ENCODE results near the gene RERE.
"Not testable (repeated sequence)": the region's sequence is repeated elsewhere in the genome, so short reads cannot be mapped to it uniquely, and the experiment has no call there.

The RERE gene

DNA sequence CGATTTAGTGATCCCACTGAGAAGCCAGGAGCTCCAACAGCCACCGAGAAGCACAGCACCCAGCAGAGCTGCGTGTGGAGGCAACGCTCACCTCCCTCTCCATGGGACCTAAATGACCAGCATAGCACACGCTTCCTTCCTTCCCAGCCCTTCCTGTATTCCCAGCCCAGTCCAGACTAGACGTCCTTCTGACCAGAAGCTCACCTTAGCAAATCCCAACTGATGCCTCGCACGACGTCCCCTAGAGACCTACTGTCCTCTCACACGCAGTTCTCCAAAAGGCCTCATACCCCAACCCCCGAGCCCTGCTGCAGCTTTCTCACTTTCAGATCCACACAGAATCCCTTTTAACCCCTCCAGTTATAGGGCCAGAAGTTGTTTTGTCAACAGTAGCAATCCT is 367.1 kb downstream of the RERE start:
- no peaks in the 10 kb centered on the region for H3K27me3 ChIP-seq (ENCODE audit: control insufficient read depth in 1 of 2, insufficient read depth in 2 of 2, low read length in 2 of 2)
- peaks cover 14% of the 10 kb centered on the region for H3K4me1 ChIP-seq (ENCODE audit: control insufficient read depth, insufficient read depth, low read length)
- H3K36me3 ChIP-seq (ENCODE audit: control insufficient read depth in 2 of 2, insufficient read depth in 2 of 2, low read length in 2 of 2) = no peaks in the 10 kb centered on the region
- no peaks in the 10 kb centered on the region for H3K9me3 ChIP-seq (ENCODE audit: control insufficient read depth in 2 of 2, low read length in 2 of 2)
- no peak overlapping the region for H3K27ac ChIP-seq (ENCODE audit: low read length)
- no peak overlapping the region for H3K4me3 ChIP-seq (ENCODE audit: low read length in 2 of 2)
- no peak overlapping the region for H3K9ac ChIP-seq (ENCODE audit: low read length in 2 of 2)

DNA sequence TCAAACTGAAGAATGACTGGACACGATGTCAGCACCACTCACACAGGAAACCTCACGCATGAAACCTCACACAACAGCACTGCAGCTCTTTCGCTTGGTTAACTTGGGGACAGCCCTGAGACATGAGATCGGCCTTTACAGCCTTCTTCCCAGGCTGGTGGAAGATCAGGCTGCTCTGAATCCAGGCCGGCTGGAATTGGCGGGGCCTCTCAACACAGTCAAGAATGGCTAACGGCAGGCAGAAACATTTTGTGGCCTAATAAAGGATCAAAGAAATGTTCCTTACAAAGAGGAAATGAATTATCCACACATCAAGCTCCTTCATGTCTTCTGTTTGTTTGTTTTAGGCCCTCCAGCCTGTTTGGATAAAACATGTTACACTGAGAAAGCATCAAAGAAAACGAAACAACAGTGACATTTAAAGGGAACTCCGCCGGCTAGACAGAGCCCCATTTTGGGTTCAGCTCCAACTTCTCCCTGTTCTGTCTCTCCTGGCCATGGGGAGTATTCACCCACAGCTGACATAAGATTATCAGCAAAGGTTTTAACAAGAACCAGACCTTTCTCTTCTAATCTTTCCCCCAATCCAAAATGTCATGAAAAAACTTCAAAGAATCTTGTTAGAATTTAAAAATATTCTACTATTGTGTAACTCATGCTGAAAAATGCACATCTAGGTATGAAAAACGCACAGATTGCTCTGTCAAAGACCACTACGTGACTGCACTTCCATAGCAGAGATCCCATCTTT is 368.4 kb downstream of the RERE start:
- no peaks in the 10 kb centered on the region for H3K9me3 ChIP-seq (ENCODE audit: control insufficient read depth in 2 of 2, low read length in 2 of 2)
- H3K27ac ChIP-seq (ENCODE audit: low read length) = peak overlapping the region; percentile 75
- H3K36me3 ChIP-seq (ENCODE audit: control insufficient read depth in 2 of 2, insufficient read depth in 2 of 2, low read length in 2 of 2) = no peaks in the 10 kb centered on the region
- peaks cover 8% of the 10 kb centered on the region for H3K4me1 ChIP-seq (ENCODE audit: control insufficient read depth, insufficient read depth, low read length)
- H3K27me3 ChIP-seq (ENCODE audit: control insufficient read depth in 1 of 2, insufficient read depth in 2 of 2, low read length in 2 of 2) = no peaks in the 10 kb centered on the region
- H3K4me3 ChIP-seq (ENCODE audit: low read length in 2 of 2) = peak overlapping the region; percentile 14 to 47
- H3K9ac ChIP-seq (ENCODE audit: low read length in 2 of 2) = peak overlapping the region in 1 of 2 donors; percentile 64

DNA sequence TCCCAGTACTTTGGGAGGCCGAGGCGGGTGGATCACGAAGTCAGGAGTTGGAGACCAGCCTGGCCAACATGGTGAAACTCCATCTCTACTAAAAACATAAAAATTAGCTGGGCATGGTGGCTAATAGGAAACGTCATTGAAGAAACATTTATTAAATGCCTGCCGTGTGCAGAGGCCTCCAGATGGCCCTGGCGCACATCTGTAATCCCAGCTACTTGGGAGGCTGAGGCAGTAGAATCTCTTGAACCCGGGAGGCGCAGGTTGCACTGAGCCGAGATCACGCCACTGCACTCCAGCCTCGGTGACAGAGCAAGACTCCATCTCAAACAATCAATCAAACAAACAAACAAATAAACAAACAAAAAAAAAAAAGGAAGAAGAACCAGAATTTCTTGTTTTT is 368.9 kb downstream of the RERE start:
- not testable (repeated sequence) for H3K9me3 ChIP-seq (ENCODE audit: control insufficient read depth in 2 of 2, low read length in 2 of 2); H3K27me3 ChIP-seq (ENCODE audit: control insufficient read depth in 1 of 2, insufficient read depth in 2 of 2, low read length in 2 of 2); H3K4me1 ChIP-seq (ENCODE audit: control insufficient read depth, insufficient read depth, low read length); H3K36me3 ChIP-seq (ENCODE audit: control insufficient read depth in 2 of 2, insufficient read depth in 2 of 2, low read length in 2 of 2)
- Histone ChIP-seq H3K27ac (ENCODE audit: low read length) (peak overlapping the region; percentile 75), H3K9ac (ENCODE audit: low read length in 2 of 2) (peak overlapping the region in 1 of 2 donors; percentile 64), H3K4me3 (ENCODE audit: low read length in 2 of 2) (peak overlapping the region in 1 of 2 donors; percentile 47)

DNA sequence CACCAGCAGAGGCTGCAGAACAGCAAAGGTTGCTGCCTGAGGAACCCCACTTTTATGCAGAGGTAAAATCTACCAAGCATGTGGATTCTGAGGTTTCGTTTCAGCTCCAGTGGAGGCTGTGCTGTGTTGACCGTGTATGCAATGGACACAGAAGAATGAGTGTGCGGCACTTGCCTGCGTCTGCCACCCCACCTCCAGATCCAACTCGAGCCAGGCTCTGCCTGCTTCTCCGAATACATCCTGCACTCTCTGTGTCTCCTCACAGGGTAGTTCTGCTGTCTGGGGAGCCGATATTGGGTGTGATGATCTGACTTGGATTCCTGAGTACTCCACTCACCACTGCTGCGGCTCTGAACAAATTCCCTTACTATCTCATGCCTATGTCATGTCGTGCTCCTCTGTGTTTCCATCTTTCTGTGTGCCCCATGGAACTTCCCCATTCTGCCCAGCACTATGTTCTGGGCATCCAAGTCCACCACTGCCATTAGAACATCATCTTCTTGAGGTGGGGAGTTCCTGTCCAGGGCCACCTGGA is 369.8 kb downstream of the RERE start:
- Histone ChIP-seq H3K4me3 (ENCODE audit: low read length in 2 of 2) (no peak overlapping the region), H3K9ac (ENCODE audit: low read length in 2 of 2) (no peak overlapping the region), H3K27me3 (ENCODE audit: control insufficient read depth in 1 of 2, insufficient read depth in 2 of 2, low read length in 2 of 2) (no peaks in the 10 kb centered on the region), H3K4me1 (ENCODE audit: control insufficient read depth, insufficient read depth, low read length) (peaks cover 8% of the 10 kb centered on the region), H3K27ac (ENCODE audit: low read length) (no peak overlapping the region), H3K36me3 (ENCODE audit: control insufficient read depth in 2 of 2, insufficient read depth in 2 of 2, low read length in 2 of 2) (no peaks in the 10 kb centered on the region), H3K9me3 (ENCODE audit: control insufficient read depth in 2 of 2, low read length in 2 of 2) (no peaks in the 10 kb centered on the region)

DNA sequence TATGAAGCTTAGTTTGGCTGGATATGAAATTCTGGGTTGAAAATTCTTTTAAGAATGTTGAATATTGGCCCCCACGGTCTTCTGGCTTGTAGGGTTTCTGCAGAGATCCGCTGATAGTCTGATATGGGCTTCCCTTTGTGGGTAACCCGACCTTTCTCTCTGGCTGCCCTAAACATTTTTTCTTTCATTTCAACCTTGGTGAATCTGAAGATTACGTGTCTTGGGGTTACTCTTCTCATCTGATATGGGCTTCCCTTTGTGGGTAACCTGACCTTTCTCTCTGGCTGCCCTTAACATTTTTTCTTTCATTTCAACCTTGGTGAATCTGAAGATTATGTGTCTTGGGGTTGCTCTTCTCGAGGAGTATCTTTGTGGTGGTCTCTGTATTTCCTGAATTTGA is 371.3 kb downstream of the RERE start:
- not testable (repeated sequence) for H3K27me3 ChIP-seq (ENCODE audit: control insufficient read depth in 1 of 2, insufficient read depth in 2 of 2, low read length in 2 of 2); H3K4me3 ChIP-seq (ENCODE audit: low read length in 2 of 2); H3K9me3 ChIP-seq (ENCODE audit: control insufficient read depth in 2 of 2, low read length in 2 of 2); H3K36me3 ChIP-seq (ENCODE audit: control insufficient read depth in 2 of 2, insufficient read depth in 2 of 2, low read length in 2 of 2); H3K4me1 ChIP-seq (ENCODE audit: control insufficient read depth, insufficient read depth, low read length); H3K9ac ChIP-seq (ENCODE audit: low read length in 2 of 2); H3K27ac ChIP-seq (ENCODE audit: low read length)

DNA sequence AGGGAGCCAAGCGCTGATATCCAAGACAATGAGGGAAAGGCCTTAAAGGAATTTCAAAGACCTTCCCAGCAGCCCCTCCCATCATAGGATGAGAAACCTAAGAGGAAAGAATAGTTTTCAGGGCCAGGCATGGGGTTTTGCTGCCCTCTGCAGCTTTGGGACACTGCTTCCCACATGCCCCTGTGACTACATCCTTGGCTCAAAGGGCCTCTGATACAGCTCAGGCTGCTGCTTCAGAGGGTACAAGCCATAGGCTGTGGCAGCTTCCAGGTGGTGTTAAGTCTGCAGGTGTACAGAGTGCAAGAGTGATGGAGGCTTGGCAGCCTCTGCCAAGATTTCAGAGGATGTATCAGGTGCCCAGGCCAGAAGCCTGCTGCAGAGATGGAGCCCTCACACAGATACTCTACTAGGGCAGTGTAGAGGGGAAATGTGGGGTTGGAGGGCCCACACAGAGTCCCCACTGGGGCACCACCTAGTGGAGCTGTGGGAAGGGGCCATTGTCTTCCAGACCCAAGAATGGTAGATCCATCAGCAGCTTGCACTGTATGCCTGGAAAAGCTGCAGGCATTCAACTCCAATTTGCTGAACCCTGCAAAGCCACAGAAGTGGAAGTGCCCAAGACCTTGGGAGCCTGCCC is 373.8 kb downstream of the RERE start:
- Histone ChIP-seq H3K9me3 (ENCODE audit: control insufficient read depth in 2 of 2, low read length in 2 of 2) (no peaks in the 10 kb centered on the region), H3K4me1 (ENCODE audit: control insufficient read depth, insufficient read depth, low read length) (peaks cover 14% of the 10 kb centered on the region), H3K27me3 (ENCODE audit: control insufficient read depth in 1 of 2, insufficient read depth in 2 of 2, low read length in 2 of 2) (no peaks in the 10 kb centered on the region), H3K36me3 (ENCODE audit: control insufficient read depth in 2 of 2, insufficient read depth in 2 of 2, low read length in 2 of 2) (no peaks in the 10 kb centered on the region), H3K4me3 (ENCODE audit: low read length in 2 of 2) (no peak overlapping the region), H3K27ac (ENCODE audit: low read length) (no peak overlapping the region), H3K9ac (ENCODE audit: low read length in 2 of 2) (no peak overlapping the region)

DNA sequence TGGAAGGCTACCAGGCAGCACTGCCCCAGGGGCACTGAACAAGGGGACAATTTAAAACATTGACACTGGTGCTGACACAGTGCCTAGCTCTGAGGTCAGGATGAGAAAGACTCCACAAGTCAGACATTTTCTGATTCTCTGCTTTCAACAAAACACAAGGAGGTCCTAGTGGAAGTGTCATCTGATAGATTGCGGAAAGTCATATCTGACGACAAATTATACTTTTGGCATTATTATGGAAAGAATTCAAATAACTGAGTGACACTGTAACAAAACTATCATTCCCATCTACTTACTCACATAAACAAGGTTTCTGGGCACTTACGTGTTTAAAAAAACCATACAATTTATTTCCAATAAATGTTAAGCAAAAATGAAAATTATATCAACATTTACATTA is 376.0 kb downstream of the RERE start:
- Histone ChIP-seq H3K4me3 (ENCODE audit: low read length in 2 of 2) (no peak overlapping the region), H3K9ac (ENCODE audit: low read length in 2 of 2) (no peak overlapping the region), H3K36me3 (ENCODE audit: control insufficient read depth in 2 of 2, insufficient read depth in 2 of 2, low read length in 2 of 2) (no peaks in the 10 kb centered on the region), H3K27me3 (ENCODE audit: control insufficient read depth in 1 of 2, insufficient read depth in 2 of 2, low read length in 2 of 2) (no peaks in the 10 kb centered on the region), H3K27ac (ENCODE audit: low read length) (no peak overlapping the region), H3K9me3 (ENCODE audit: control insufficient read depth in 2 of 2, low read length in 2 of 2) (no peaks in the 10 kb centered on the region), H3K4me1 (ENCODE audit: control insufficient read depth, insufficient read depth, low read length) (peaks cover 19% of the 10 kb centered on the region)

DNA sequence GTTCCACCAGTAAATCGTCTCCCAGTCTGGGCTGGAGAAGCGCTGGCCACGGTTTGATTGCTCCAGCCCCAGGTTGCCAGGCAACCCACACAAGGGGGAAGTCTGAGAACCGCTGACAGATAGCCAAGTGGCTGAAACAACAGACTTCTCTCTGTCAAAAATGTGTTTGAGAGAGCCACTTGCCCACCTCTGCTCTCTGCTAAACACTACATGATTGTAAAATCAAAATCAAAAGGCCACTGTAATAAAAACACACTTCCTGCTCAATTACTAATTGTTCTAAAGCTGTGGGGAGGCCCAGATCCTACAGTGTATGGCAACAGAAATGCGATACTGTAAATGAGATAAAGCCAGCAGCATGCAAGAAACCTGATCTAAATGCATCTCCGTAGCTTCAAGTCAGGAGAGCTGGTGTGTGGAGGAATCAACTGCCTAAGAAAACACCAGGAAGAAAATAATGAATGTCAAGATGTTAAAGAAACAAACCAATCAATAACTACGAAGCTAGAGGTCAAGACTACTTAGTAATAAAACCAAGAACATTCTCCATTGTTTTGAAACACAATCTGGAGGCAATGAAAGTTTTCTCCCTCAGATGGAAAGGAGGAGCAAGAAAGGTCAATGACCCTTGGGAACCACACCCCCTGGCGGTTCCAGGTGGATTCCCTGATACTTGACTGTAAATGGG is 378.3 kb downstream of the RERE start:
- H3K9me3 ChIP-seq (ENCODE audit: control insufficient read depth in 2 of 2, low read length in 2 of 2) = no peaks in the 10 kb centered on the region
- H3K4me1 ChIP-seq (ENCODE audit: control insufficient read depth, insufficient read depth, low read length) = peaks cover 19% of the 10 kb centered on the region
- peak overlapping the region; percentile 32 to 40 for H3K4me3 ChIP-seq (ENCODE audit: low read length in 2 of 2)
- no peaks in the 10 kb centered on the region for H3K27me3 ChIP-seq (ENCODE audit: control insufficient read depth in 1 of 2, insufficient read depth in 2 of 2, low read length in 2 of 2)
- peaks cover 0 to 3% of the 10 kb centered on the region in 2 donors for H3K36me3 ChIP-seq (ENCODE audit: control insufficient read depth in 2 of 2, insufficient read depth in 2 of 2, low read length in 2 of 2)
- H3K9ac ChIP-seq (ENCODE audit: low read length in 2 of 2) = peak overlapping the region; percentile 16 to 36
- peak overlapping the region; percentile 58 for H3K27ac ChIP-seq (ENCODE audit: low read length)

DNA sequence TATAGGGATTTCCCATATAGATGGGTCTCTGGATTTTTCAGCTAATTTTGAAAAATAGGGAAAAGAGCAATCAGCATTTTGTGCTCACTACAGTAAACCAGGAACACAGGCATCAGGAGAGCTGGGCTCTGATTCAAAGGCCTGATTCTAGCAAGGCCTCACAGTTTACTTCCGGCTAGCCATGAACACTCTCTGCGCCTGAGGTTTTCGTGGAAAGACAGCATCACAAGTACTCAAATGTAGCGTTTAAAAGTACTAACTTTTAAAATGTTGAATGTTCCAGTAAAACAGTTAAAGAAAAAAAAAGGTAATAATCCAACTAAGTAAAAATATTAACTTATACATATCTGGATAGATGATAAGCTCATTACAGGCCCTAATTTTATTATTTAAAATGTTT is 379.0 kb downstream of the RERE start:
- peak overlapping the region; percentile 36 to 42 for H3K9ac ChIP-seq (ENCODE audit: low read length in 2 of 2)
- H3K27ac ChIP-seq (ENCODE audit: low read length) = peak overlapping the region; percentile 53

DNA sequence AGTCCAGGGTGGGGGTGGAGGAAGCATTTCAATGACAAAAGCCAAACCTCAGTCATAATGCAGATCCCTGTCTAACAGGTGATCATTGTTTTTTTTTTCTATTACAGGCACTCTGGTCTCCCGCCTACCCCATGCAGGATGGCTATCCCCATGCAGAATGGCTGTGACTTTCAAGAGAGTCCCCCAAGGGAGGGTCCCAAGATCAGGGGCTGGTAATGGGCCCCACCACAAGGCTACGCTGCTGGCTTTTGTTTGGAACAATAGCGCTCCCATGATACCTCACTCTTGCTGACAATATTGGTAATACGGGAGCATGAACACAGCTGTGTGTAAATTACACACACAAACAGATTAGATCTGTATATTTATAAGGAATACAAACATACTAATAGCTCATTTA is 380.1 kb downstream of the RERE start:
- no peaks in the 10 kb centered on the region for H3K27me3 ChIP-seq (ENCODE audit: control insufficient read depth in 1 of 2, insufficient read depth in 2 of 2, low read length in 2 of 2)
- H3K9me3 ChIP-seq (ENCODE audit: control insufficient read depth in 2 of 2, low read length in 2 of 2) = no peaks in the 10 kb centered on the region
- H3K4me1 ChIP-seq (ENCODE audit: control insufficient read depth, insufficient read depth, low read length) = peaks cover 19% of the 10 kb centered on the region
- peaks cover 0 to 3% of the 10 kb centered on the region in 2 donors for H3K36me3 ChIP-seq (ENCODE audit: control insufficient read depth in 2 of 2, insufficient read depth in 2 of 2, low read length in 2 of 2)
- H3K27ac ChIP-seq (ENCODE audit: low read length) = peak overlapping the region; percentile 53
- no peak overlapping the region for H3K9ac ChIP-seq (ENCODE audit: low read length in 2 of 2)
- no peak overlapping the region for H3K4me3 ChIP-seq (ENCODE audit: low read length in 2 of 2)

More for the DNA sequence above, 379.0 kb downstream of the RERE start:
- H3K4me3 ChIP-seq (ENCODE audit: low read length in 2 of 2) = no peak overlapping the region
- H3K4me1 ChIP-seq (ENCODE audit: control insufficient read depth, insufficient read depth, low read length) = peaks cover 19% of the 10 kb centered on the region
- H3K27me3 ChIP-seq (ENCODE audit: control insufficient read depth in 1 of 2, insufficient read depth in 2 of 2, low read length in 2 of 2) = no peaks in the 10 kb centered on the region
- H3K9me3 ChIP-seq (ENCODE audit: control insufficient read depth in 2 of 2, low read length in 2 of 2) = no peaks in the 10 kb centered on the region
- H3K36me3 ChIP-seq (ENCODE audit: control insufficient read depth in 2 of 2, insufficient read depth in 2 of 2, low read length in 2 of 2) = peaks cover 0 to 3% of the 10 kb centered on the region in 2 donors

Measured in stomach smooth muscle (tissue), 2 donors.